Stomach (tissue), 9 donors: ENCODE results near the gene AGAP2. TPM values are rescaled to one million over a fixed set of nuclear protein-coding genes. Genes with fewer than 3 reads are reported as not detected.
A peak's percentile ranks its signal among the peaks of the same experiment; 100 is the strongest.
"Not testable (repeated sequence)": the region's sequence is repeated elsewhere in the genome, so short reads cannot be mapped to it uniquely, and the experiment has no call there.

ENCODE experiments used
- DNase-seq, 2 donors: peaks; one replicate each; pipeline versions ENCODE4 v3.0.0 to v3.0.0-alpha.2; 2013 to 2019
- H3K27ac ChIP-seq, 5 donors: fragments of 200-600 bp in 4 of 5; sonication (generic) in 4 of 5; one replicate each; pipeline ENCODE4 v1.5.1; 2013 to 2019; ENCODE audit warnings: mild to moderate bottlenecking in 1 of 5, moderate library complexity in 1 of 5
- H3K27me3 ChIP-seq, 3 donors: fragments of 200-600 bp; sonication (generic); one replicate each; pipeline ENCODE4 v1.5.1; 2017 to 2019; ENCODE audit warnings: mixed run types in 1 of 3
- H3K36me3 ChIP-seq, 4 donors: fragments of 200-600 bp; sonication (generic); 1 replicate in 3 of 4; 2 replicates in 1 of 4; pipeline ENCODE4 v1.5.1; 2016 to 2019
- H3K4me1 ChIP-seq, 4 donors: fragments of 200-600 bp; sonication (generic); one replicate each; pipeline ENCODE4 v1.5.1; 2016 to 2019
- H3K4me3 ChIP-seq, 4 donors: fragments of 200-600 bp; sonication (generic) in 3 of 4; one replicate each; pipeline ENCODE4 v1.5.1; 2016 to 2019; ENCODE audit warnings: mild to moderate bottlenecking in 1 of 4
- H3K9me3 ChIP-seq, 4 donors: fragments of 200-600 bp; sonication (generic); one replicate each; pipeline ENCODE4 v1.5.1; 2016 to 2019
- EP300 ChIP-seq: sonication (generic); formaldehyde crosslinking; IDR thresholded peaks from one replicate; pipeline ENCODE4 v1.6.1; 2017; ENCODE audit warnings: antibody characterized with exemption
- POLR2A ChIP-seq, 4 donors: fragments of 450-650 bp; IDR thresholded peaks; one replicate each; pipeline ENCODE4 v1.6.1; 2016; ENCODE audit warnings: antibody characterized with exemption in 4 of 4, control low read depth in 2 of 4, mild to moderate bottlenecking in 1 of 4, moderate library complexity in 1 of 4
- POLR2AphosphoS5 ChIP-seq, 3 donors: sonication (generic); formaldehyde crosslinking; IDR thresholded peaks; one replicate each; pipeline ENCODE4 v1.6.1; 2016; ENCODE audit warnings: antibody characterized with exemption in 3 of 3
- WGBS, 5 donors: extraction: QIAGEN DNeasy Blood & Tissue Kit in 3 of 5; methylation state at CpG; one replicate each; pipeline versions ENCODE4 v1.1.5 to v1.1.7; 2013 to 2018; 5-methylcytosine and 5-hydroxymethylcytosine counted together
- intact Hi-C: fragments of 100-400 bp; cut with DNase I; formaldehyde crosslinking; loops from one replicate; pipeline ENCODE4 v1.15.1; 2023; ENCODE audit warnings: low total_unique reads
- polyA plus RNA-seq, 3 donors: library from polyadenylated mRNA; stranded (reverse); fragments of 200-250 nt; gene quantifications; one replicate each; pipeline ENCODE4 v1.2.3, GENCODE V29; 2013
- total RNA-seq, 5 donors: library from RNA; depleted of rRNA; stranded (reverse); fragments of >200 nt; gene quantifications; one replicate each; pipeline versions ENCODE4 v1.1.0 to v1.2.3, GENCODE V29; 2014 to 2016
- TF ChIP-seq, protein P1 (sequence below), 7 experiments: fragments of 450-650 bp in 4 of 7; fragments of 200-600 bp in 3 of 7; sonication (generic) in 3 of 7; IDR thresholded peaks; one replicate each; pipeline ENCODE4 v1.5.1; 2016 to 2019; ENCODE audit warnings: antibody characterized with exemption in 7 of 7, control low read depth in 2 of 7, mild to moderate bottlenecking in 1 of 7
- donor health status: healthy with polysubstance abuse.
- donor health status: Bipolar disorder and iron deficiency.
- donor health status: healthy.

The AGAP2 gene
- total and polyA plus RNA-seq, 8 donors, result under 0.01 to 5.7 (median 0.68) TPM; not detected in 1

DNA sequence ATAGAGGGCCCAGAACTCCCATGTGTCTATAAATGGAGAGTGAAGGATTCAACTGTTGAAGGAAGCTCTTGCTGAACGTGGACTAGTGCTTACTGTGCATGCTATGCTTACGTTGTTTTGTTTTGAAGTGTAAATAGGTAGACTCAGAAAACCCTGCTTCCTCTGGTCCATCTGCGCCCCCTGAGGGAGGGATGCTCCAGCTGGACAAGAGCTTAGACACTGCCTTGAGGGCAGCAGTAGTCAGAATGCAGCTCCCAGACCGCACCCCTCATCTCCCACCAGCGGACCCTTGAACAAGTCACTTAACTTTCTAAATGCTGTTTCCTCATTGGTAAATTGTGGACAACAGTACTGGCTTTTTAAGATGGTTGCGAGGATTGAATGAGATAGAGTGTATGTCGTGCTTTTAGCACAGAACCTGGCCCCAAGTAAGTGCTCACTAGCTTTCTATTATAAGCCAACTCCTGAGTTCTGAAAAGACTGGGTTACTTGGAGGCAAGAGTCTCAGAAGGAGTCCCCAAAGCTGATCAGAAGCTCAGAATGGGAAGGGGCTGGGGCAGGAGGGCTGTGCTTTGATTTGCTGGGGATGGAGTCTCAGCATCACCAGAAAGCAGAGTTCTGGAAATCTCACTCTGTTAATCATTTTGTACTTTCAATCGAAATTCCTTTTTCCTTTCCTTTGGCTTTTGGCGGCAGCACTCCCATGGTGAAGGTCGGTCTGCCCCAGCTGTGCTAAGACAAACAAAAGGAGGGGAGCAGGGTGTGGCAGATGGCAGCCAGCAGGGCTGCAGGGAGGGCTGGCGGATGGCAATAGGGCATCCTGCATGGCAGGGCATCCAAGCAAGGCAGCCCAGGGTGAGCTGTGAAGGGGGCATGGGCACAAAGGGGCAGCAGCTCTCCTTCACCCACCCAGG, 15.6 kb downstream of the AGAP2 start:
- Histone ChIP-seq H3K4me1 (peaks cover 19 to 25% (median 22%) of the 10 kb centered on the region in 4 donors), H3K4me3 (no peak overlapping the region), H3K9me3 (no peaks in the 10 kb centered on the region), H3K36me3 (peaks cover 32 to 58% (median 47%) of the 10 kb centered on the region in 4 donors), H3K27ac (no peak overlapping the region), H3K27me3 (peaks cover 0 to 40% (median 0%) of the 10 kb centered on the region in 3 donors)
- 52 to 58% (median 55%) methylated on average over 11 of the region's 11 CpGs for WGBS, 5 donors
- TF ChIP-seq POLR2A (IDR thresholded peaks at IDR 0.05), result no peak
- no peak for TF ChIP-seq EP300
- no peak for TF ChIP-seq POLR2AphosphoS5 (IDR thresholded peaks at IDR 0.05)
- TF ChIP-seq, protein P1, sequence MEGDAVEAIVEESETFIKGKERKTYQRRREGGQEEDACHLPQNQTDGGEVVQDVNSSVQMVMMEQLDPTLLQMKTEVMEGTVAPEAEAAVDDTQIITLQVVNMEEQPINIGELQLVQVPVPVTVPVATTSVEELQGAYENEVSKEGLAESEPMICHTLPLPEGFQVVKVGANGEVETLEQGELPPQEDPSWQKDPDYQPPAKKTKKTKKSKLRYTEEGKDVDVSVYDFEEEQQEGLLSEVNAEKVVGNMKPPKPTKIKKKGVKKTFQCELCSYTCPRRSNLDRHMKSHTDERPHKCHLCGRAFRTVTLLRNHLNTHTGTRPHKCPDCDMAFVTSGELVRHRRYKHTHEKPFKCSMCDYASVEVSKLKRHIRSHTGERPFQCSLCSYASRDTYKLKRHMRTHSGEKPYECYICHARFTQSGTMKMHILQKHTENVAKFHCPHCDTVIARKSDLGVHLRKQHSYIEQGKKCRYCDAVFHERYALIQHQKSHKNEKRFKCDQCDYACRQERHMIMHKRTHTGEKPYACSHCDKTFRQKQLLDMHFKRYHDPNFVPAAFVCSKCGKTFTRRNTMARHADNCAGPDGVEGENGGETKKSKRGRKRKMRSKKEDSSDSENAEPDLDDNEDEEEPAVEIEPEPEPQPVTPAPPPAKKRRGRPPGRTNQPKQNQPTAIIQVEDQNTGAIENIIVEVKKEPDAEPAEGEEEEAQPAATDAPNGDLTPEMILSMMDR (IDR thresholded peaks at IDR 0.05), result no peak
- intact Hi-C loops, result no loop called here
- peak in 1 of 2 donors; percentile 24 for DNase-seq

GRCh38 chr12:57721846-57722608, 16.5 kb downstream of the AGAP2 start:
- DNase-seq, intact Hi-C loops, H3K27ac ChIP-seq, H3K9me3 ChIP-seq, H3K4me3 ChIP-seq: not testable (repeated sequence)
- peaks cover 40 to 58% (median 53%) of the 10 kb centered on the region in 4 donors for H3K36me3 ChIP-seq
- peaks cover 0 to 31% (median 0%) of the 10 kb centered on the region in 3 donors for H3K27me3 ChIP-seq
- WGBS, 5 donors, result 90 to 96% (median 95%) methylated on average over 16 of the region's 16 CpGs
- H3K4me1 ChIP-seq, result peaks cover 14 to 17% (median 16%) of the 10 kb centered on the region in 4 donors

GRCh38 chr12:57720606-57721595, 17.6 kb downstream of the AGAP2 start:
- Histone ChIP-seq H3K27ac (no peak overlapping the region), H3K27me3 (peaks cover 0 to 20% (median 0%) of the 10 kb centered on the region in 3 donors), H3K4me3 (no peak overlapping the region), H3K4me1 (peaks cover 3 to 5% (median 5%) of the 10 kb centered on the region in 4 donors), H3K9me3 (no peaks in the 10 kb centered on the region), H3K36me3 (peaks cover 51 to 64% (median 63%) of the 10 kb centered on the region in 4 donors)
- WGBS, 5 donors, result 84 to 88% (median 87%) methylated on average over 7 to 11 of the region's 11 CpGs
- no peak for DNase-seq
- intact Hi-C loops, result no loop called here
- TF ChIP-seq POLR2AphosphoS5 (IDR thresholded peaks at IDR 0.05) (no peak), POLR2A (IDR thresholded peaks at IDR 0.05) (no peak), EP300 (no peak)
- TF ChIP-seq, protein P1 (IDR thresholded peaks at IDR 0.05), result no peak

- intact Hi-C loops, result no loop called here
- H3K4me3 ChIP-seq, result no peak overlapping the region
- peaks cover 57 to 73% (median 73%) of the 10 kb centered on the region in 4 donors for H3K36me3 ChIP-seq
These were observed 18.6 kb downstream of the AGAP2 start for GRCh38 chr12:57719777-57720605.

More at GRCh38 chr12:57719777-57720605, 18.6 kb downstream of the AGAP2 start:
- Histone ChIP-seq H3K27me3 (peaks cover 0 to 11% (median 0%) of the 10 kb centered on the region in 3 donors), H3K9me3 (no peaks in the 10 kb centered on the region), H3K27ac (no peak overlapping the region), H3K4me1 (no peaks in the 10 kb centered on the region)
- WGBS, 5 donors, result 89 to 96% (median 93%) methylated on average over 17 to 20 of the region's 20 CpGs
- TF ChIP-seq EP300 (no peak), POLR2A (IDR thresholded peaks at IDR 0.05) (no peak), POLR2AphosphoS5 (IDR thresholded peaks at IDR 0.05) (no peak)
- TF ChIP-seq, protein P1 (IDR thresholded peaks at IDR 0.05), result no peak
- no peak for DNase-seq
